ENCODE results near the gene AADACL4. TPM values are rescaled to one million over a fixed set of nuclear protein-coding genes. Genes with fewer than 3 reads are reported as not detected.
A peak's percentile ranks its signal among the peaks of the same experiment; 100 is the strongest.
"Not testable (repeated sequence)": the region's sequence is repeated elsewhere in the genome, so short reads cannot be mapped to it uniquely, and the experiment has no call there.

The AADACL4 gene
- polyA plus RNA-seq, 1 experiment, result not detected

DNA sequence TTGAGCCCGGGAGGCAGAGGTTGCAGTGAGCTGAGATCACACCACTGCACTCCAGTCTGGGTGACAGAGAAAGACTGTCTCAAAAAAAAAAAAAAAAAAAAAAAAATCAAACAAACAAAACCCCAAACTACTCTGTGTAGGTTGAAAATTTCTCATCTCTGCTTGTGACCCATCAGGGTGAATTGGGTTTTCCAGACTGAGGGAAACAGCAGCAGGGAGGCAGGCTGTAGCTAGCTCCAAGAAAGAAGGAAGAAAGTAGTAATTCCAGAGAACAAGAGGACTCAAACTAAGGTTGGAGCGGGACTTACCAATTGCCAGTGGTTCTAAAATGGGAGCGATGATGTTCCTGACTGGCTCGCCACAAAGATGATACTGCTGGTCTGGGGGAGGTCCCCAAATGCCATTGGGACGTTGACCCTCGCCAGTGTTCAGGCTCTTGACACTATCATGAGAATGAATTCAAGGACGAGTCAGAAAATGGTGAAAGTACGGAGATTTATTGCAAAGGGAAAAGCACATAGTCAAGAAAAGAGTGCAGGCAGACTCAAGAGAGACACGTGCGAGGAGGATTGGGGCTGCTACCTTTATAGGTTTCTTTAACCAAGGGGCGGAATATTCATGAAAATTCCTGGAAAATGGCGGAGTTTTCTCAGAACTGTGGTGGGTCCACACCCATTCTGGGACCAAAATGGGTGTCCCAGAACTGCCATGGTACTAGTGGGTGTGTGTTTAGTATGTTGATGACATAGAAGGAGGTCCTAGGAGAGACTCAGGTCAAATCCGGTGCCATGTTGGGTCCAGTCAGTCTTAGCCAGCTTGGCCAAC, 13.4 kb downstream of the AADACL4 start:
- Histone ChIP-seq H3K27me3 (ENCODE audit: control insufficient read depth, insufficient read depth, low read length) (peaks cover 15% of the 10 kb centered on the region), H3K9me3 (ENCODE audit: control insufficient read depth, insufficient read depth, low read length) (no peaks in the 10 kb centered on the region), H3K27ac (ENCODE audit: low read depth, low read length) (no peak overlapping the region), H3K4me3 (ENCODE audit: low read depth, low read length) (no peak overlapping the region)
- ChIA-PET POLR2A (no interaction called here), CTCF (interaction anchor here (0.7 to 2.6 kb wide), 14 partner anchors 28 to 532 kb away, joined by 3 to 30 read pairs (median 6); no protein-coding TSS in a partner anchor)
- TF ChIP-seq, protein P1, sequence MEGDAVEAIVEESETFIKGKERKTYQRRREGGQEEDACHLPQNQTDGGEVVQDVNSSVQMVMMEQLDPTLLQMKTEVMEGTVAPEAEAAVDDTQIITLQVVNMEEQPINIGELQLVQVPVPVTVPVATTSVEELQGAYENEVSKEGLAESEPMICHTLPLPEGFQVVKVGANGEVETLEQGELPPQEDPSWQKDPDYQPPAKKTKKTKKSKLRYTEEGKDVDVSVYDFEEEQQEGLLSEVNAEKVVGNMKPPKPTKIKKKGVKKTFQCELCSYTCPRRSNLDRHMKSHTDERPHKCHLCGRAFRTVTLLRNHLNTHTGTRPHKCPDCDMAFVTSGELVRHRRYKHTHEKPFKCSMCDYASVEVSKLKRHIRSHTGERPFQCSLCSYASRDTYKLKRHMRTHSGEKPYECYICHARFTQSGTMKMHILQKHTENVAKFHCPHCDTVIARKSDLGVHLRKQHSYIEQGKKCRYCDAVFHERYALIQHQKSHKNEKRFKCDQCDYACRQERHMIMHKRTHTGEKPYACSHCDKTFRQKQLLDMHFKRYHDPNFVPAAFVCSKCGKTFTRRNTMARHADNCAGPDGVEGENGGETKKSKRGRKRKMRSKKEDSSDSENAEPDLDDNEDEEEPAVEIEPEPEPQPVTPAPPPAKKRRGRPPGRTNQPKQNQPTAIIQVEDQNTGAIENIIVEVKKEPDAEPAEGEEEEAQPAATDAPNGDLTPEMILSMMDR (IDR thresholded peaks at IDR 0.05; ENCODE audit: low read depth, low read length), result no peak
- no peak for DNase-seq (ENCODE audit: low read depth, low spot score)

DNA sequence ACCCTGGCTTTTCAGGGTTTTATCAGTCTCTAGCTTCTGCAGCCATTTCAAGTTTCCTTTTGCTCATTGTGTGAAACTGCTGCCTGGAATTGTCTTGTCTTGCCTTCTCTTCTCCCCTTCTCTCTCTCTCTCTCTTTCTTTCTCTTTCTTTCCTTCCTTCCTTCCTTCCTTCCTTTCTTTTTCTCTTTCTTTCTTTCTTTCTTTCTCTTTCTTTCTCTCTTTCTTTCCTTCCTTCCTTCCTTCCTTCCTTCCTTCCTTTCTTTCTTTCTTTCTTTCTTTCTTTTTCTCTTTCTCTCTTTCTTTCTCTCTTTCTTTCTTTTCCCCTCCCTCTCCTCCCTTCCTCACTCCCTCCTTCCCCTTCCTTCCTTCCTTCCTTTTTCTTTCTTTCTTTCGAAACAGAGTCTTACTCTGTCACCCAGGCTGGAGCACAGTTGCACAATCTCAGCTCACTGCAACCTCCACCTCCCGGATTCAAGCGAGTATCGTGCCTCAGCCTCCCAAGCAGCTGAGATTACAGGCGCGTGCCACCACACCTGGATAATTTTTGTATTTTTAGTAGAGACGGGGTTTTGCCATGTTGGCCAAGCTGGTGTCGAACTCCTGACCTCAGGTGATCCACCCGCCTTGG, 14.1 kb downstream of the AADACL4 start:
- H3K9me3 ChIP-seq (ENCODE audit: control insufficient read depth, insufficient read depth, low read length); POLR2A ChIA-PET; H3K27ac ChIP-seq (ENCODE audit: low read depth, low read length); H3K4me3 ChIP-seq (ENCODE audit: low read depth, low read length); DNase-seq (ENCODE audit: low read depth, low spot score): not testable (repeated sequence)
- H3K27me3 ChIP-seq (ENCODE audit: control insufficient read depth, insufficient read depth, low read length), result peaks cover 16% of the 10 kb centered on the region
- CTCF ChIA-PET, result interaction anchor here (0.6 to 4.8 kb wide), 45 partner anchors 9 to 946 kb away, joined by 3 to 131 read pairs (median 6); partner anchors contain the start of gene DHRS3

DNA sequence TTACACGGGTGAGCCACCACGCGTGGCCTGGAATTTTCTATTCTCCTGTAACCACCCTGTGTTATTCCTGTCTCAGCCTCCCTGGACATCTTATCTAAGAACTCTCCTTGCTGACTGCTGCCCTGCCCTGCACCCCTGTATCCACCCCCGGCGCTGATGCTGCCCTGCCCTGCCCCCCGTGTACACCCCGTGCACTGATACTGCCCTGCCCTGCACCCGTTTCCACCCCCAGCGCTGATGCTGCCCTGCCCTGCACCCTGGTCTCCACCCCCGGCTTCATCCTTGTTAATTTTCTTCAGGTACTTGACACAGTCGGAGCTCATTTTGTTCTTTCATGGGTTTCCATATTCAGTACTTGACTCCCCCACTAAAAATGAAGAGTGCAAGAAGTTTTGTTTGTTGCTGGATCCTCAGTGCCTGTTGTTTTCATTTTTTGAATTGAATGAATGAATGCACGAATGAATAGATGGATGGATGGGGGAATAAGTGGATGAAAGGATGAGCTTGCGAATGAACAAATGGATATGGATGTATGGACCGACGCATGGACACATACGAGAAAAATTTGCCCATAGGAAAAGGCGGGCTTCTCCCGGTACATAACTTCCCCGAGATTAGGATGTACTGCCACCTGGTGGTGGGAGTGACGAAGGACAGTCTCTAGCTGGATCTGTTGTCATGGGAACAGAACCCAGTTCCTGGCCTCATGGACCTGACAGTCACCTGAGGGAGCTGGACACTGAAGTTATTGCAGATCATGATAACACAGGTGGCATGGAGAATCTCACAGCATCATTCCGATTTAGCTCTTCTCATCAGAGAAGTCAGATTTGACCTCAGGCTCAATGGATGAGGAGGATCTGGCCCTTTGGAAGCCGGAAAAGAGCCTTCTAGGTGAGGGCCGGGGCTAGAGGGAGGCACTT, 14.9 kb downstream of the AADACL4 start:
- CTCF ChIA-PET, result interaction anchor here (0.6 to 4.8 kb wide), 68 partner anchors 10 to 1797 kb away, joined by 3 to 131 read pairs (median 5); partner anchors contain the start of genes AADACL4 and DHRS3
- POLR2A ChIA-PET, result interaction anchor here (1.0 to 1.5 kb wide), 2 partner anchors 10 to 344 kb away, joined by 3 to 4 read pairs; no protein-coding TSS in a partner anchor
- no peak overlapping the region for H3K27ac ChIP-seq (ENCODE audit: low read depth, low read length)
- TF ChIP-seq, protein P1 (IDR thresholded peaks at IDR 0.05; ENCODE audit: low read depth, low read length), result peak; percentile 94
- H3K4me3 ChIP-seq (ENCODE audit: low read depth, low read length), result no peak overlapping the region
- DNase-seq (ENCODE audit: low read depth, low spot score), result peak; percentile 55
- H3K9me3 ChIP-seq (ENCODE audit: control insufficient read depth, insufficient read depth, low read length), result no peaks in the 10 kb centered on the region
- H3K27me3 ChIP-seq (ENCODE audit: control insufficient read depth, insufficient read depth, low read length), result peaks cover 14% of the 10 kb centered on the region

DNA sequence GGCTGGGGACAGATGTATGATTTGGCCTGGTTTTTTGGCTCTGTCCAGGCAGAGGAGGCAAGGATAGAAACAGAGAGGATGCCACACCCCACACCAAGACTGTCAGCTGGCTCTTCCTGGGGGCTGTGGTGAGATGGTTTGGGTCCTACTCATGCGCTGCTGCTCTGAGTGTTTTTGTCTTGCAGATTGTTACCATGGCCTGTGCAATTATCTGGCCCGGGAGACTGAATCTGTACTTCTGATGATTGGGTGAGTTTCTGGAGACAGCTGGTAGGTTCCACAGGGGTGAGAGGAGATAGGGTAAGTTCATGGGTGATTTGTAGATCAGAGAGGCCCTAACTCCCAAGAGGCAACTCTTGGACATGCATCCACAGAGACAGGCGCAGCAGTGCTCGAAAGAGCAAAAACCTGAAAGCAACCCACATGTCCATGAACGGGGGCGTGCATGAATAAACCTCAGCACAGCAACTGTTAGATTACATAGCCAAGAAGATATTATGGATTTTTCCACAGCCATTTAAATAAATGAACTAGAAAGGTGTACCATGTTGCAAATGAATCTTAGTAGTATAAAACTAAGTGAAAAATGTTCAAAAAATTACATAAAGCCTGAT, 17.8 kb downstream of the AADACL4 start:
- TF ChIP-seq, protein P1 (IDR thresholded peaks at IDR 0.05; ENCODE audit: low read depth, low read length), result no peak
- Histone ChIP-seq H3K27me3 (ENCODE audit: control insufficient read depth, insufficient read depth, low read length) (peaks cover 14% of the 10 kb centered on the region), H3K9me3 (ENCODE audit: control insufficient read depth, insufficient read depth, low read length) (no peaks in the 10 kb centered on the region), H3K4me3 (ENCODE audit: low read depth, low read length) (no peak overlapping the region), H3K27ac (ENCODE audit: low read depth, low read length) (no peak overlapping the region)
- DNase-seq (ENCODE audit: low read depth, low spot score), result no peak
- ChIA-PET CTCF (interaction anchor here (4.8 kb wide), 1 partner anchor 349 kb away, joined by 131 read pairs; no protein-coding TSS in a partner anchor), POLR2A (no interaction called here)

DNA sequence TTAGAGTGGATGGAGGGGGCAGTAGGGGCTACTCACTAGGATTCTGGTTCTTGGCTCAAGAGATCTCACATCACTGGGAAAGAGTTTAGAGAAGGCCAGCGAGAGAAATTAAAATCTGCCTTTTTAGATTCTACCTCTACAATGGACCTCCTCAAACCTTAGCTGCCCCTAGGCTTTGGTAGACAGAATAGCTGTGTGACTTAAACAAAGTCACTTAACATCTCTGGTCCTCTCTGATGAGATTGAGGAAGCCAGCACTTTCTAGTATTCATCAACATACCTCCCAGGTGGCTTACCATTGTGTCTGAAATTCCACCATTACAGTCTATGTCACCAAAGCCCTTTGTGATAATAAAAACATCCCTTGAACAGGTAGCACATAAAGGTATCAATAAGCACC, 18.7 kb downstream of the AADACL4 start:
- TF ChIP-seq, protein P1 (IDR thresholded peaks at IDR 0.05; ENCODE audit: low read depth, low read length), result no peak
- no peak overlapping the region for H3K27ac ChIP-seq (ENCODE audit: low read depth, low read length)
- CTCF ChIA-PET, result interaction anchor here (0.5 to 4.8 kb wide), 4 partner anchors 349 to 514 kb away, joined by 3 to 131 read pairs (median 8); no protein-coding TSS in a partner anchor
- POLR2A ChIA-PET, result no interaction called here
- no peaks in the 10 kb centered on the region for H3K9me3 ChIP-seq (ENCODE audit: control insufficient read depth, insufficient read depth, low read length)
- H3K4me3 ChIP-seq (ENCODE audit: low read depth, low read length), result no peak overlapping the region
- H3K27me3 ChIP-seq (ENCODE audit: control insufficient read depth, insufficient read depth, low read length), result peaks cover 9% of the 10 kb centered on the region
- no peak for DNase-seq (ENCODE audit: low read depth, low spot score)
